ENCODE measurements around the gene MARCO. TPM values are rescaled to one million over a fixed set of nuclear protein-coding genes. Genes with fewer than 3 reads are reported as not detected.
"Not testable (repeated sequence)": the region's sequence is repeated elsewhere in the genome, so short reads cannot be mapped to it uniquely, and the experiment has no call there.

MARCO gene
- total RNA-seq, 1 donor from 2014 or later = 22.0 TPM

DNA sequence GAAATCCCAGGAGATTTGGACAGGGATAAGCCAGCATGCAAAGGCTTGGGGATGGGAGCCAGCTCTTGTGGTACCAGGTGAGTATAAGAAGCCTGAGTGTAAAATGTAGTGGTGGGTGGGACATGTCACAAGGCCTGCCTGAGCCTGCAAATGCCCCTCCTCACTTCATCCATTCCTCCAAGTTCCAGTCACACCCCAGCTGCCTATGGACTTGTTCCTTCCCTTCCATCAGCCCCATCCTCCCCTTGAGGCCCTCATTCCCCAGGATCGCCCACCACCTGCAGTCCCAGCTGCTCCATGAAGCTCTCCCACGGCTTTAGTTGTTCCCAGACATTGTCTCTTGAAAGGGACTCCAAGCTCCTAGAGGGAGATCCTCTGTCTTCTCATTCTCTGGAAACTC, 81.5 kb downstream of the MARCO start:
- ATAC-seq (no peak), DNase-seq (ENCODE audit: low spot score) (no peak)
- intact Hi-C loops (cut with DNase I) = no loop called here

DNA sequence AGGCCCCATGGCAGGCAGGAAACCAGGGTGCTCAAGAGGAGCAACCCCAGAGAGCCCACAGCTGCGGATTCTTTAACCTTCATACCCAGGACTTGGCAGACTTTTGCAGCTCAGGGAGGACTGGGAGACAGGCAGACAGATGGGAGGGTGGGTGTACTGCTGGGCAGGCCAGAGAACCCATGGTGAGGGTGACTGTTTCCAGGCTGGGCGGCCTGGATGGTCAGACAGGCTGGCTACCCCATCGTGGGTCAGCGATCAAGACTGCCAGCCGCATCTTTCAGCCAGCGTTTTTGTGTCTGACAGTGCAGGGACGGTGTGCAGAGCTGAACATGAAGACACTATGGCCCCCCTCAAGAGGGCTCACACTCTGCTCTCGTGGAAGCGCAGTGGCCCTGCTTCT, 82.2 kb downstream of the MARCO start:
- ATAC-seq (no peak), DNase-seq (ENCODE audit: low spot score) (no peak)
- intact Hi-C loops (cut with DNase I) = no loop called here

DNA sequence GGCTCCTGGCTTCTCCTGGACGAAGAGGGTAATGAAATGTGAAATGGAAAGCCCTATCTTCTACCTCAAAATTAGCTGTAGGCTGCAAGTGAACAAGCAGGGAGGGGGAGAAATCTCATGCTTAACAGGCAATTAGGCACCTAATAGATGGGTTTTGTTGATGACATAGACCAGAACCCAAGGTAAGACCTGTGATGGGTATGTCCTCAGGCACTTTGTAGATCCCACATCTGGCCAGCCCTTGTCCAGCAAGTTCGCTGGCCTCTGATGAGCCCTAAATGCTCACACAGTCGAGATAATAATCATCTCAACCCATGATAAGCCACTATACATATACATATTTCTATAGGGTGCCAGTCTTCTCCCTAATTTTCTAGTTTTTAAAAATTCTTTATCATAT, 82.6 kb downstream of the MARCO start:
- ATAC-seq (no peak), DNase-seq (ENCODE audit: low spot score) (no peak)

DNA sequence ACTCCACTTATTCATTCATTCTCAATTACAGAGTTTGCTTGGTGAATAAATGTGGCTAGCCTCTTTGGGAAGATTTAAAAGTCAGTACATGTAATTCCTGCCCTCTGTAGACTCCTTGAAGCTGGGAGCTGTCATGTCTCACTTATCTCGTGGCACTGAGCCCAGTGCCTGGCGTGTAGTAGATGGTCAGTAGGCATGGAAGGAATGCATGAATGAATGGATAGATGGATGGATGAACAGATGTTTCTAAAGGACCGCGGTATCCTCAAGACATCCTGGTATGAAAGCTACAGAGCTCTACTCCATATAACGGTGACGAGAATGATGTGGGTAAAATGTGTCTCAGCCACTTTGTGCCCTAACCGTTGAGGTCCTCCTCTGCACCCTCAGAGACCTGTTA, 83.0 kb downstream of the MARCO start:
- no peak for ATAC-seq
- intact Hi-C loops (cut with DNase I) = no loop called here
- no peak for DNase-seq (ENCODE audit: low spot score)

More for the DNA sequence above, 82.6 kb downstream of the MARCO start:
- intact Hi-C loops (cut with DNase I) = no loop called here

DNA sequence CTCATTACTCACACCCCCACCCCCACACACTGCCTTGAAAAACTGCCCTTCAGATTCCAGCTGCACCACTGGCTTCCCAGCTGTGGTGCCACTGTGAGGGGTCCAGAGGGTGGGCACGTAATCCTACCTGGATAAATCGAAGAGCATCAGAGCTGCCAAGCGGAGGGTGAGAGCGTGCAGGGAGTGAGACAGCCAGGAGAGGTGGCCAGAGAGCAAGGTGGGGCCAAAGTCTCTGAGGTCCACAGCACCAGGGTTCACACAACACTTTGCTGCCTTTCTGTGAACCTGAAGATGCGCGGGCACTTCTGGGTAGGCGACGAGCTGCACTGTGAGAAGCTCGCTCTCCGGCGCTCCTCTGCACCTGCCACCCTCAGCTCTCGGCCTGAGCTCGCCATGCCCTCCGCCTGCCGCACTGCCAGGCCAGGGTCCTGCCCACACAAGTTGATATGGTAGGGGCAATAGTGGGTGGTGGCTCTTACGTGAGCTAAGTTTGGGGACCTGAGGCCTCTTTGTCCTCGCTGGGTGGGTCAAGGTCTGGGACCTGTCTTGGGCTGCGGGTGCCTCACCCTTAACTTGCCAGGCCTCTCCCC, 83.9 kb downstream of the MARCO start:
- intact Hi-C loops (cut with DNase I) = no loop called here
- no peak for ATAC-seq
- no peak for DNase-seq (ENCODE audit: low spot score)

DNA sequence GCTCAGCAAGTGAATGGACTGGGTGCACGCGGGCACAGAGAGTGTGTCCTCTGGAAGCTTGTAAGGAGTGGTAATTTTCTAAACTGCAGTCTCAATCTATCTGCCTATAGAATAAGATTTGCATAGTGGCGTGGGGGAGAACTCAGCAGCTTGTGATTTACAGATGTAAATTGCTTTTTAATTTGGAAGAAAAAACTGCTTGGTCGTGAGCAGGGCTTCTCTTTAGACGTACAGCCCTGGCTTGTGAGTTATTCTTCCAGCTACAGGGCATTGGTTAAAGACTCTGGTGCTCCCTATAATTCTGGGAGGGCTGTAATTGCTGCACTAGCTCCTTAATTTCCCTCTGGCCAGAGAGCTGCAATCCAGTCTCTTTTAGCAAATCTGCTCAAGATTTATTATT, 84.9 kb downstream of the MARCO start:
- DNase-seq (ENCODE audit: low spot score) (no peak), ATAC-seq (no peak)
- intact Hi-C loops (cut with DNase I) = no loop called here

DNA sequence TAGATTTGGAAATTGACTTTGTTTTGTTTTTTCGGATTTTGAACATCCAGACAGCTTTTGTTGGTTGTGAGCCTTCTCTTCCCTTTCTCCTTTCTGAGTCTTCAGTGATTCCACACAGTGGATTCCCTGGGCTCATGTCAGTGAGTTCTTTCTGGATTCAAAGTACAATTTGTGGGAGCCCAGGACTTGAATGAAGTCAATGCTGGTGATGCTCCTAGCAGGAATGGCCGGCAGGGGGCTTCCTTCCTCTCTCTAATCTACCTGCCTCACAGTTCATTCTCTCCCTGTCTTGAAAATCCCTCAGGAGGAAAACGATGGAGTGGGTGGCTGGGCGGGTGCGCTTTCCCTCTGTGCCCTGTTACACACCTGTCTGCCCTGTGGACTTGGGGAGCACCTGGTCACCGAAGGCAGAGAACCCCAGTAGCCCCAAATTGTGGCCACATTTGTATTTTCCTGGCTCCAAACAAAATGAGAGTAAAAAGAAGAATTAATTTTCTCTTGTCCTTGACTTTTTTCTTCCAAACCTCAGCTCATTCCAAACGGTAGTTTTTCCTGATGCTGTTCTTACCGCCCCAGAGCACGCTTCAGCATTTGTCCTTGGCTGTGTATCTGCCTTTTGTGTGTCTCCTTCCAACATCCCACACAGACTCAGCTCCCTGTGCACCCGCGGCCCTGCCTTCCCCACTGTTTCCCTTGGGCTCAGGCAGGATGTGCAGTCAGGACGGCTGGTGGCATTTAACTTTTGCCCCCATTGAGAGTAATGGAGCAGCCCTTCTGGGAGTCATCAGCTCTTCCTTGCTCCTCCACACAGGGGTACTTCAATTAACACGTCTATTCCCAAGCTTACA, 86.6 kb downstream of the MARCO start:
- intact Hi-C loops (cut with DNase I) = no loop called here
- no peak for DNase-seq (ENCODE audit: low spot score)
- ATAC-seq = no peak

DNA sequence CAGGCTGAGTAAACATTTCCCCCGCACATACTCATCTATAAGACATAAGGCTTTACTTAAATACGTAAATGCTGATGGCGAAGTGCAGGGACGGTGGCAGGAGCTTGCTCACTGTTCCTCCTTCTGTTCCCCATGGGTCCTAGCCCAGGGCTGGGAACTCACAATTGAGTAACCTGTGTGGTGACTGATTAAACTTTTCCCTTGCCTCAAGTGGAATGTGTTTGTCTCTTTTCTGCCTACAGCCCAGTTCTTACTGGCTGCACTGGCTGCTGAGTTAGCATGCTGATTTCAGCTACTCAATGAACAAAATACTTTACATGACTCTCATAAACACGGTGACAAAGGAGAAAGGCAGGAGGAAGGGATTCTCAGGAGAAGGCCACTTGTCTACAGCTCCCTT, 87.3 kb downstream of the MARCO start:
- intact Hi-C loops (cut with DNase I) = no loop called here
- no peak for ATAC-seq
- DNase-seq (ENCODE audit: low spot score) = no peak

DNA sequence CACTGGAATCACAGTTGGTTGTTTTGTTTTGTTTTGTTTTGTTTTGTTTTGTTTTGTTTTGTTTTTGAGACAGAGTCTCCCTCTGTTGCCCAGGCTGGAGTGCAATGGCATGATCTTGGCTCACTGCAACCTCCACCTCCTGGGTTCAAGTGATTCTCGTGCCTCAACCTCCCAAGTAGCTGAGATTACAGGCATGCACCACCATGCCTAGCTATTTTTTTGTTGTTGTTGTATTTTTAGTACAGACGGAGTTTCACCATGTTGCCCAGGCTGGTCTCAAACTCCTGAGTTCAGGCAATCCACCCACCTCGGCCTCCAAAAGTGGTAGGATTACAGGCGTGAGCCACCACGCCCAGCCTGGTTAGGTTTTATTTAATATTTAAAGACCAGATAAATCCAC, 95.9 kb downstream of the MARCO start:
- intact Hi-C loops (cut with DNase I) = loop anchor here (5.0 kb wide), 1 partner anchor 1351 kb away; no protein-coding TSS in a partner anchor
- not testable (repeated sequence) for ATAC-seq; DNase-seq (ENCODE audit: low spot score)

DNA sequence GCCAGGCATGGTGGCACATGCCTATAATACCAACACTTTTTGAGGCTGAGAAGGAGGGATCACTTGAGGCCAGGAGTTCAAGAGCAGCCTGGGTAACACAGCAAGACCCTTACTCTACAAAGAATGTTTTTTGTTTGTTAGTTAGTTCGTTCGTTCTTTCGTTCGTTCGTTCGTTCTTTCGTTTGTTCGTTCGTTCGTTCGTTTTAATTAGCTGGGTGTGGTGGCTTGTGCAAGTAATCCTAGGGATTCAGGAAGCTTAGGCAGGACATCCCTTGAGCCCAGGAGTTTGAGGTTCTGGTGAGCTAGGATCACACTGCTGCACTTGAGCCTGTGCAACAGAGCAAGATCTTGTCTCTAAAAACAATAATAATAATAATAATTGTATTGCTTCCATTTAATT, 98.7 kb downstream of the MARCO start:
- intact Hi-C loops (cut with DNase I) = no loop called here
- ATAC-seq (no peak), DNase-seq (ENCODE audit: low spot score) (no peak)

Other genes with a start within 250 kb of the MARCO start
- gene EN1, start 94.5 kb upstream of the MARCO start, total RNA-seq = not detected
- not detected for gene C1QL2, start 216.6 kb downstream of the MARCO start, total RNA-seq

Data from sciatic nerve (tissue), 2 donors.